ENCODE measurements around the gene KRTAP29-1.
"Not testable (repeated sequence)": the region's sequence is repeated elsewhere in the genome, so short reads cannot be mapped to it uniquely, and the experiment has no call there.

Gene KRTAP29-1, protein sequence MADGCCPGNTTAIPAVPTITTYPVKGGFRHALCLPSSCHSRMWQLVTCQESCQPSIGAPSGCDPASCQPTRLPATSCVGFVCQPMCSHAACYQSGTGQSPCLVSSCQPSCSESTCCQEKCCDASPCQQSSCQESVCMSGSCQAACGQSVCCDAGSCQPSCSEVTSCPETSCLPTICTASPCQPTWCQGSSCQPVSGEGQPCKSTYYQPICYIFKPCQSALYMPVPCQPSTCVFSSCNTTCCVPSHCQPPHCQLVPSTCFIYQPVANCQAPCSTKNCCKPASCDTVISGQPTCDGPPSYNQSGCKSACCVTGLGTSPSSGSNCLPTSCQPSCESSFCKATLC

GRCh38 chr17:41301916-41302901 lies at the start of gene KRTAP29-1:
Gene KRTAP29-1 (minus strand): TSS chr17:41302851. CDS start chr17:41302851, 0 bp downstream.
- DNase-seq: no peak

DNA sequence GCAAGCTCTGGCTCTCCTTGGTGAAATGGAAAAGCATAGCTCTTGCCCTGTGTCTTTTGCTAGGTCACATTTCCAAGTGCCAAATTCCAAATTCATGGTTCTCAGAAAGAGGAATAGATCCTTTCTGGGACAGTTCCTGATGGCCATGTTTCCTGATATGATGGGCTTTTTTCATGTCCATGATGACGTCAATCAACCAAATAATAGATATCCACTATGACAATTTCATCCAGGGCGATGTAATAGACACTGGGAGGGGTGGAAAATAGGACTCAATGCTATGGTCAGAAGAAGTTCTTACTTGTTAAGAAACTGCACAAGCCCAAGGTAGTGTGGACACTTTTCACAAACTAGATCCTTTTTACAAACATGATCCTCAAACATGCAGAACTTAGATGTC lies 48.5 kb upstream of the KRTAP29-1 start:
- no peak for DNase-seq

- DNase-seq: not testable (repeated sequence)
These were observed 47.8 kb upstream of the KRTAP29-1 start, which contains the start of gene KRT33A for GRCh38 chr17:41350381-41350878. Gene KRT33A (minus strand): TSS chr17:41350828. CDS start chr17:41350767, 61 bp downstream.

- DNase-seq: no peak
These were observed 45.5 kb upstream of the KRTAP29-1 start for GRCh38 chr17:41347869-41348760.

- DNase-seq: not testable (repeated sequence)
These were observed 43.8 kb upstream of the KRTAP29-1 start for GRCh38 chr17:41346421-41346820.

GRCh38 chr17:41345992-41346391 lies 43.3 kb upstream of the KRTAP29-1 start:
- DNase-seq: no peak

DNA sequence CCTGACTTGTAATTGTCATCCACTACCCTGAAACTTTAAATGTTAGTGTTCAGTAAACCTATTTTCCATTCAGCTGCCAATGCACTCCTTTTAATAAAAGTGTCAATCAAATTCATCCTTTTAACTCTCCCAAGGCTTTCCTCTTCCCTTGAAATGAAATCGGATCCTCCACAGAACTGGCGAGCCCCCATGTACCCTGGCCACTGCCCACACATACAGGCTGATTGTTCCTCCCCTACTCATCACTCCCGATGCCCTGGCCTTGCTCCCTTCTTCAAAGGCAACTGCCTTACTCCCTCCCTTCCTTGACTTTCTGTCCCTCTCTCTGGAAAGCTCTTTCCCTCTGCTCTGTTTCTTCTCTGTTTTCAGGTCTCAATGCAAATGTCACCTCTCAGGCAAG lies 40.4 kb upstream of the KRTAP29-1 start:
- no peak for DNase-seq

DNA sequence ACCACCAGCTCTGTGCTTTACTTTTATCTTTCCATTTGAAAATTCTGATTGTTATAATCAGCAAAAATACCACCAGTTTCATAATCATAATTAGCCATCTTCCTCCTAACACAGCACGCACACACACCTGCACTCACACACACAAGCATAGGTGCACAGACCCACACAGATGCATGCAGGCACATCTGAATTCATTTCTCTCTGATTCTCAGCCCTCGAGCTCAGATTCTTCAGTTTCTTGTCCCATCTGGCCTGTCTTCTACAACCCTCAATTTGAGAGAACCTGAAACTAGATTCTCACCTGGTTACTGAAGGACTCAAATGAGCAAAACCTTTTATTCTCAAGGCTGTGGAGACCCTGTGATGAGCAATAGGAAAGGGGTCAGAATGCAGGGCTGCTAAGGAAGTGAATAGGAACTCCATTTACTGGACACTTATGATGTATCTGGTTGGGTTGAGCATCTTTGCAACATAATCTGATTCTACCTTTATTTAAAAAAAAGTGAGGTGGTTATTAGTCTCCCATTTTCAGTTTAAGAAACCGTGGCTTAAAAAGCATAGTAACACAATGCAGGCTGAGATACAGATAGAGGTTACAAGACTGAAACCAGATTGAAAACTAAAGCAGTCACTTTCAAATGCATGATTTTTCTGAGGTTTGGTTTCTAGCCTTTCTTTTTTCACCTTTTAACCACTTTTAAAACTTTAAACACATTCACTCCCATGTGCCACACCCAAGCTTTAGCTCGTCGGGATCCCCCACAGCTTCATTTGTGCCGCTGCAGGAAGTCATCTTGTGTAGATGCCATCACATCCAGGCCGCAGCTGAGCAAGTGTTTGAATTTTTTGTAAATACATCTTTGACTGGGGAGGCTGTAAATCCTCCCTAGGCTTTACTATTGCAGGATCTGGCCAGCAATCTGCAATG lies 38.5 kb upstream of the KRTAP29-1 start:
- DNase-seq: no peak

- DNase-seq: no peak
These were observed 37.8 kb upstream of the KRTAP29-1 start for GRCh38 chr17:41340494-41340893.

- DNase-seq: no peak
These were observed 37.0 kb upstream of the KRTAP29-1 start for GRCh38 chr17:41339571-41340172.

- DNase-seq: no peak
These were observed 36.4 kb upstream of the KRTAP29-1 start for GRCh38 chr17:41338961-41339485.

DNA sequence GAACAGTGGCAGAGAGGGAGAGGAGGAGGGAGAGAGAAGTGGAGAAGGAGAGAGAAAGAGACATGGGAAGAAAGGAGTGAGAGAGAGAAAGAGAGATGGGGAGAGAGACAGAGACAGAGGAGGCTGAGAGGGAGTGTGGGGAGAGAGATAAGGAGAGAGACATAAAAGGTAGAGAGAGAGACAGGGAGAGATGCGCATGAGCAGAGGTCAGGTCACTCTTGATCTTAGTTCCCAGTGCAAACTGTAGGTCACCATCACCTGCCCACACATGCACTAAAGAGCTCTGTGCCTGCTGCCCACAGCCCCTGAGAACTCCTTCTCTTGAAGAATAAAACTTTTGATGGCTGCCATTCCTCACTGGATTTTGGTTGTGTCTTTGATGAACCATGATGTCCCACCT lies 33.1 kb upstream of the KRTAP29-1 start:
- no peak for DNase-seq

DNA sequence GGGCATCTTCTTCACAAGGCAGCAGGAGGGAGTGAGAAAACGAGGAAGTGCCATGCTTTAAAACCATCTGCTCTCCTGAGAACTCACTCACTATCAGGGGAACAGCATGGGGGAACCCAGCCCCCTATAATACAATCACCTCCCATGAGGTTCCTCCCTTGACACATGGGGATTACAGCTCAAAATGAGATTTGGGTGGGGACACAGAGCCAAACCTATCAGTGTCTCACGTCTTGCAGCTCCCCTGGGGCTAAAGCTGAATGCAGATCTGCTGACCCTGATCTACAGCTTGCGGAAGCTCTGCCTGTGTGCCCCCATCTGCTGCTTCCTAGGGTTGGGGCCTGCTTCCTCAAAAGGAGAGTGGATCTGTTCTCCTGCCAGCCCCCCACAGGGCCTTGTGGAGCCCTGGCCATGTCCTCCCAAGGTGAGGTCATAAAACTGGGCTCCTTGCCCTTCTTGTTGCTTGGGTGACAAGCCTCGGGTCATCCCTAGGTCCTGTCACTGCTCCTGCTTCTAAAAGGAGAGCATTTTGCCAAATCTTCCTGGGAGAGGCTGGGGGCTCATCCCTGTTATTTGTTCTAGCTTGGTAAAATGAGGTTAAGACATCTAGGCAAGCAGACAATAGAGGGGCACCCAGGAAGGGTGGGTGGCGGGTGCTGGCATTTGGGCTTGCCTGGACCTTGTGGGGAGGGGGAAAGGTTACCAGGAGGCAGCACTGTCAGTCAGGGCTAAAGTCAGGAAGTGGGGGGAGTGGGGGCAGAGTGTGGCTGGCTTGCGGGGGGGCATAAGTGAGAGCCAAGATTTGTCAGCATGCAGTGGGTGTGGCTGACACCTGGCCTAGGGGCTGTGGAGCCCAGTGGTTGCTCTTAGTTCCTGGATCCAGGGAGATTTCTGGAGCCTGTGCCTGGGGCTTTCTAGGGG lies 32.0 kb upstream of the KRTAP29-1 start:
- no peak for DNase-seq

DNA sequence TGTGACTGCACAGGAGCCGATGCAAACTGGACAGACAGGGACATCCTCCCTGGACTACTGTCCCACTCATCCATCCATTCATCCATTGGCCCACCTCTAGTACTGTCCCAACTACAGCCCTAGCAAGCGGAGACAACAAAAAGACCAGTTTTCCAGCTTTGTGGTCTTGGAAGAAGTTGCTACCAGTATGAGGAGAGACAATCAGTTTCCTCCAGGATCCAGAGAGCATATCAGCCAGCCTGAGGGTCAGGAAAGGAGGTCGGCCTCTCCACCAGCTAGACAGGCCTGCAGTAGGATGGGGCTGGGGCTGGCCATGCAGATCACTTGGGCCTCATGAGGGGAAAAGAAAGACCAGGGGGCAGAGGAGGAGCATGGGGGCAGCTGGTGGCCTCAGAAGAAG lies 31.2 kb upstream of the KRTAP29-1 start:
- DNase-seq: no peak

DNA sequence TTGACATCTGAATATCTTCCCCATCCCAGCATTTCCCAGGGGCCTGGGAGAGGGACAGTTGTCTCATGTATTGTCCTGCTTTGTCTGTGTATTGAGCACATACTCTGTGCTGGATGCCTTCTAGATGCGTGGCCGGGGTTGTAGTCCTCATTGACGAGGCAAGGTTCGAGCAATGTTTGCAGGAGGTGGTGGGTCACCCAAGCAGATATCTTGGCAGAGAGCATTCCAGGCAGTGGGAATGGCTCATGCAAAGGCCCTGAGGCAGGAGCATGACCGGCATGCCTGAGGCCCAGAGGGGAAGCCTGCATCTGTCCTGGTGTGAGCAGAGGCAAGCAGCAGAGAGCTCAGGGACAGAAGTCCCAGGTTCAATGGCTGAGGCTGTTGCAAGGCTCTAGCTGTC lies 30.4 kb upstream of the KRTAP29-1 start:
- no peak for DNase-seq

DNA sequence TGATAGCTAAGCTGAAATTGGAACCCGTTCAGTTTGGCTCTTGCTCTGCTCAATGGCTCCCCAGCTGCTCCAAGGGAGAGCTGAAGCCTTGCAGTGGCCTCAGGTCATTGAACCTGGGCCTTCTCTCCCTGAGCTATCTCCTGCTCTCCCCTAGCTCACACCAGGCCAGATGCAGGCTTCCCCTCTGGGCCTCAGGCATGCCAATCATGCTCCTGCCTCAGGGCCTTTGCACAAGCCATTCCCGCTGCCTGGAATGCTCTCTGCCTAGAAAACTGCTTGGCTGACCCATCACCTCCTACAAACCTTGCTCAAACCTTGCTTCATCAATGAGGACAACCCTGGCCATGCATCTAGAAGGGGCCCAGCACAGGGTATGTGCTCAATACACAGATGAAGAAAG lies 29.6 kb upstream of the KRTAP29-1 start:
- DNase-seq: no peak

DNA sequence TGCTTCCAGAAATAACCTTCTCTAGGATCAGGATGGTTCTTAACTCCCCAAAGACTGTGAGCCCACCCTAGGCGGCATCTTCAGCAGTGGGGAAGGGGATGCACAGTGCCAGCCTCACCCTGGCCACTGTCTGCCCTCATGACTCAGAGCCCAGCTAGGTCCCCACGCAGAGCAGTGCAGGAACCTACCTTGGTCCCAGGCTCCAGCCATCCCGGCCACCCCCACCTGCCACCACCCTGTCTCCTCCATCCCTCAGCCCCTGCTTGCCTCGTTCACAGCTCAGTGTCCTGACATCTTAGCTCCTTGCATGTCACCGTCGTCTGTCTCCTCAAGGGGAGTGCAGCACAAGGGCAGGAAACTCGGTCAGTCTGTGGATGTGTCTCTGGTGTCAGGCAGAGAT lies 29.0 kb upstream of the KRTAP29-1 start:
- no peak for DNase-seq

DNA sequence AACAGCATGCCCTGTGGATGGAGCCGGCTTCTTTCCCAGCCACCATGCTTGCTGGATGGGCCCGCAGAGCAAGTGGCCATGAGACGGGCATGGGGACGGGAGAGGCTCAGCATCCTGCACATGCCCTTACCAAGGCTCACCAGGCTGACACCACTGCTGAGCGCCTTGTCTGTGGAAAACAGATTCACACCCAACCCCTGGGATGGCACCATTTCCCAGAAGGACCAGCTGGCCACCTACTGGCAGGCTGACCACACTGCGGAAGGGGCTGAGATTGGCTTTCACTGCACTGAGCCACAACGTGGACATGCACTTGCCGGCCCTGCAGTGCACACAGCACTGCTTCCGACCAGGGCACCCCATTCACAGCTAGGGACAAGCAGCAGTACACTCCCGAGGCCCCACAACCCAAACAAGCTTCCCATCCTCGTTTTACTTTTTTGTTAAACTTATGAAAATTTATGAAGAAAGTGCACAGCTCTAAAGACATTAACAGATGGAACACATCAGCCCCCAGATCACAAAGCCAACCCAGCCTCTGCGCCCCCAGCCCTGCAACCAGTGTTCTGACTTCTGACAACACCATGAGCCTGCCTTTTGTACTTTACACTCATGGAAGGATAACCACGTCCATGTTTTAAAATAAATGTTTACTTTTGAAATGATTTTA lies 26.8 kb upstream of the KRTAP29-1 start:
- no peak for DNase-seq

- DNase-seq: no peak
These were observed 25.6 kb upstream of the KRTAP29-1 start for GRCh38 chr17:41328207-41328606.

Measured in NCI-H524 treated with DMSO at 0.1 percent for 48 hours (cell line).